ENCODE results near the gene OR51V1. TPM values are rescaled to one million over a fixed set of nuclear protein-coding genes. Genes with fewer than 3 reads are reported as not detected.
"Not testable (repeated sequence)": the region's sequence is repeated elsewhere in the genome, so short reads cannot be mapped to it uniquely, and the experiment has no call there.

Gene OR51V1
- not detected in 2 replicates for total RNA-seq

- no peaks in the 10 kb centered on the region for H3K9me3 Mint-ChIP-seq
- TF ChIP-seq CTCF (IDR thresholded peaks at IDR 0.05): no peak
Measured at GRCh38 chr11:5200582-5200981, at the start of gene OR51V1. Gene OR51V1, minus strand, starts transcription at chr11:5200682. Its CDS starts 0 bp downstream, at chr11:5200682.

GRCh38 chr11:5249807-5250396 is 49.4 kb upstream of the OR51V1 start, which contains the start of gene HBG1:
Gene HBG1, minus strand, starts transcription at chr11:5249857. Its CDS starts 53 bp downstream, at chr11:5249804.
- H3K27me3 Mint-ChIP-seq, DNase-seq, CTCF ChIA-PET: not testable (repeated sequence)

More at GRCh38 chr11:5200582-5200981, at the start of gene OR51V1:
- ChIA-PET POLR2A (no interaction called here), CTCF (no interaction called here)
- H3K4me3 Mint-ChIP-seq: no peak within 1 kb of the TSS
- H3K27me3 Mint-ChIP-seq: no peaks in the 10 kb centered on the region
- no peaks in the 10 kb centered on the region for H3K36me3 Mint-ChIP-seq (ENCODE audit: low read depth)
- H3K4me1 Mint-ChIP-seq: no peaks in the 10 kb centered on the region
- DNase-seq (no peak), ATAC-seq (ENCODE audit: low read depth) (no peak)
- H3K27ac Mint-ChIP-seq: no peak within 1 kb of the TSS
- intact Hi-C loops (cut with micrococcal nuclease): loop anchor here (10.0 kb wide), 1 partner anchor 694 kb away; the partner anchor contains the start of gene OR52E5

GRCh38 chr11:5248498-5248897 is 48.0 kb upstream of the OR51V1 start:
- DNase-seq; H3K27ac Mint-ChIP-seq; H3K27me3 Mint-ChIP-seq; H3K4me3 Mint-ChIP-seq; intact Hi-C loops (cut with micrococcal nuclease); CTCF ChIA-PET; POLR2A ChIA-PET; H3K36me3 Mint-ChIP-seq (ENCODE audit: low read depth); ATAC-seq (ENCODE audit: low read depth); H3K4me1 Mint-ChIP-seq; H3K9me3 Mint-ChIP-seq: not testable (repeated sequence)

More at GRCh38 chr11:5249807-5250396, 49.4 kb upstream of the OR51V1 start, which contains the start of gene HBG1:
- H3K36me3 Mint-ChIP-seq (ENCODE audit: low read depth); intact Hi-C loops (cut with micrococcal nuclease); H3K4me3 Mint-ChIP-seq; H3K9me3 Mint-ChIP-seq; H3K27ac Mint-ChIP-seq; ATAC-seq (ENCODE audit: low read depth); POLR2A ChIA-PET; H3K4me1 Mint-ChIP-seq: not testable (repeated sequence)

- POLR2A ChIA-PET: no interaction called here
- H3K4me1 Mint-ChIP-seq: no peaks in the 10 kb centered on the region
Measured at GRCh38 chr11:5247472-5248192, 47.1 kb upstream of the OR51V1 start.

GRCh38 chr11:5246772-5247471 is 46.4 kb upstream of the OR51V1 start:
- H3K9me3 Mint-ChIP-seq: no peaks in the 10 kb centered on the region
- no peaks in the 10 kb centered on the region for H3K36me3 Mint-ChIP-seq (ENCODE audit: low read depth)
- no peak overlapping the region for H3K4me3 Mint-ChIP-seq
- H3K27me3 Mint-ChIP-seq: peaks cover 3% of the 10 kb centered on the region
- DNase-seq: no peak
- H3K27ac Mint-ChIP-seq: no peak overlapping the region
- ATAC-seq (ENCODE audit: low read depth): no peak
- POLR2A ChIA-PET: no interaction called here
- no peak for TF ChIP-seq CTCF (IDR thresholded peaks at IDR 0.05)
- no peaks in the 10 kb centered on the region for H3K4me1 Mint-ChIP-seq
- CTCF ChIA-PET: no interaction called here
- intact Hi-C loops (cut with micrococcal nuclease): no loop called here

More at GRCh38 chr11:5247472-5248192, 47.1 kb upstream of the OR51V1 start:
- Mint-ChIP-seq H3K9me3 (no peaks in the 10 kb centered on the region), H3K27ac (no peak overlapping the region), H3K4me3 (no peak overlapping the region), H3K27me3 (peaks cover 3% of the 10 kb centered on the region), H3K36me3 (ENCODE audit: low read depth) (no peaks in the 10 kb centered on the region)
- TF ChIP-seq CTCF (IDR thresholded peaks at IDR 0.05): no peak
- CTCF ChIA-PET: no interaction called here
- intact Hi-C loops (cut with micrococcal nuclease): no loop called here
- ATAC-seq (ENCODE audit: low read depth) (no peak), DNase-seq (no peak)

- no peak overlapping the region for H3K27ac Mint-ChIP-seq
- no peak for TF ChIP-seq CTCF (IDR thresholded peaks at IDR 0.05)
- ATAC-seq (ENCODE audit: low read depth) (no peak), DNase-seq (no peak)
- H3K9me3 Mint-ChIP-seq: no peaks in the 10 kb centered on the region
- no peaks in the 10 kb centered on the region for H3K4me1 Mint-ChIP-seq
- POLR2A ChIA-PET: no interaction called here
- intact Hi-C loops (cut with micrococcal nuclease): no loop called here
- H3K27me3 Mint-ChIP-seq: peaks cover 3% of the 10 kb centered on the region
- no peaks in the 10 kb centered on the region for H3K36me3 Mint-ChIP-seq (ENCODE audit: low read depth)
- CTCF ChIA-PET: no interaction called here
- H3K4me3 Mint-ChIP-seq: no peak overlapping the region
Measured at GRCh38 chr11:5245155-5245554, 44.7 kb upstream of the OR51V1 start.

Measured in activated B cell treated with CpG ODN at 0.5 μM for 24 hours (primary cell).